ENCODE results near the gene LARGE2. TPM values are rescaled to one million over a fixed set of nuclear protein-coding genes. Genes with fewer than 3 reads are reported as not detected.

Gene LARGE2
- total RNA-seq, 1 donor from 2014 or later: not detected

GRCh38 chr11:45930951-45931570, 8.6 kb downstream of the LARGE2 start:
- Mint-ChIP-seq H3K4me1 (ENCODE audit: low read depth) (peaks cover 21% of the 10 kb centered on the region), H3K27ac (no peak overlapping the region), H3K4me3 (no peak overlapping the region), H3K27me3 (ENCODE audit: insufficient read depth) (no peaks in the 10 kb centered on the region), H3K36me3 (ENCODE audit: low read depth) (peaks cover 9% of the 10 kb centered on the region), H3K9me3 (no peaks in the 10 kb centered on the region)
- intact Hi-C loops (cut with micrococcal nuclease): no loop called here
- DNase-seq (ENCODE audit: low spot score): no peak

DNA sequence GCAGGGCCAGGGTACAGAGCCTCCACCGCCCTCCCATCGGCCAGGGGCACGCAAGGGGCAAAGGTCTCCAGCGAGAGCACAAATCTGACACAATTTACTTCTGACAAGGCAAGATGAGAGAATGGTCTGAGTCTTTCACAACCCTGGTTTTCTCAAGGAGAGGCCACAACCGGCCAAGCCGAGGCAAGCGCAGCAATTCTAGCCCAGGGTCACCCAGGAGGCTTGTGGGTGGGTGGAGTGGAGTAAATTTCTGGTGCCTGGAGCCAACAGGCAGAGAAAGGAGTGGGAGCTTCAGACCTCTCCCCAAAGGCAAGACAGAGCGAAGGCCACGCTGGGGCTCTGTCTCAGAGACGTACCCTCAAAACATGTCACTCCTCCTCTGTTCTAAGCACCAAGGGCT, 9.3 kb downstream of the LARGE2 start:
- H3K27me3 Mint-ChIP-seq (ENCODE audit: insufficient read depth): no peaks in the 10 kb centered on the region
- intact Hi-C loops (cut with micrococcal nuclease): no loop called here
- no peak overlapping the region for H3K4me3 Mint-ChIP-seq
- DNase-seq (ENCODE audit: low spot score): no peak
- peaks cover 21% of the 10 kb centered on the region for H3K4me1 Mint-ChIP-seq (ENCODE audit: low read depth)
- H3K36me3 Mint-ChIP-seq (ENCODE audit: low read depth): peaks cover 10% of the 10 kb centered on the region
- H3K27ac Mint-ChIP-seq: no peak overlapping the region
- no peaks in the 10 kb centered on the region for H3K9me3 Mint-ChIP-seq

- no peak for DNase-seq (ENCODE audit: low spot score)
- no peaks in the 10 kb centered on the region for H3K9me3 Mint-ChIP-seq
- H3K4me1 Mint-ChIP-seq (ENCODE audit: low read depth): peaks cover 21% of the 10 kb centered on the region
- H3K4me3 Mint-ChIP-seq: no peak overlapping the region
- H3K27me3 Mint-ChIP-seq (ENCODE audit: insufficient read depth): no peaks in the 10 kb centered on the region
- H3K36me3 Mint-ChIP-seq (ENCODE audit: low read depth): peaks cover 10% of the 10 kb centered on the region
- no peak overlapping the region for H3K27ac Mint-ChIP-seq
- intact Hi-C loops (cut with micrococcal nuclease): no loop called here
Measured at GRCh38 chr11:45932217-45932616, 9.8 kb downstream of the LARGE2 start.

- intact Hi-C loops (cut with micrococcal nuclease): no loop called here
- DNase-seq (ENCODE audit: low spot score): no peak
- Mint-ChIP-seq H3K4me3 (no peak overlapping the region), H3K9me3 (no peaks in the 10 kb centered on the region), H3K27me3 (ENCODE audit: insufficient read depth) (no peaks in the 10 kb centered on the region), H3K4me1 (ENCODE audit: low read depth) (peaks cover 21% of the 10 kb centered on the region), H3K36me3 (ENCODE audit: low read depth) (peaks cover 10% of the 10 kb centered on the region), H3K27ac (no peak overlapping the region)
Measured at GRCh38 chr11:45933131-45933831, 10.8 kb downstream of the LARGE2 start.

- H3K9me3 Mint-ChIP-seq: no peaks in the 10 kb centered on the region
- peaks cover 10% of the 10 kb centered on the region for H3K36me3 Mint-ChIP-seq (ENCODE audit: low read depth)
- no peaks in the 10 kb centered on the region for H3K27me3 Mint-ChIP-seq (ENCODE audit: insufficient read depth)
- no peak overlapping the region for H3K4me3 Mint-ChIP-seq
- peaks cover 21% of the 10 kb centered on the region for H3K4me1 Mint-ChIP-seq (ENCODE audit: low read depth)
- H3K27ac Mint-ChIP-seq: no peak overlapping the region
- DNase-seq (ENCODE audit: low spot score): no peak
- intact Hi-C loops (cut with micrococcal nuclease): no loop called here
Measured at GRCh38 chr11:45933846-45934579, 11.6 kb downstream of the LARGE2 start.

- Mint-ChIP-seq H3K27me3 (ENCODE audit: insufficient read depth) (no peaks in the 10 kb centered on the region), H3K4me3 (no peak overlapping the region), H3K4me1 (ENCODE audit: low read depth) (peaks cover 20% of the 10 kb centered on the region), H3K27ac (no peak overlapping the region), H3K9me3 (no peaks in the 10 kb centered on the region), H3K36me3 (ENCODE audit: low read depth) (peaks cover 10% of the 10 kb centered on the region)
- no peak for DNase-seq (ENCODE audit: low spot score)
- intact Hi-C loops (cut with micrococcal nuclease): no loop called here
Measured at GRCh38 chr11:45934580-45935318, 12.3 kb downstream of the LARGE2 start.

- no peak for DNase-seq (ENCODE audit: low spot score)
- Mint-ChIP-seq H3K27me3 (ENCODE audit: insufficient read depth) (no peaks in the 10 kb centered on the region), H3K4me3 (no peak overlapping the region), H3K36me3 (ENCODE audit: low read depth) (peaks cover 10% of the 10 kb centered on the region), H3K4me1 (ENCODE audit: low read depth) (peaks cover 12% of the 10 kb centered on the region), H3K9me3 (no peaks in the 10 kb centered on the region), H3K27ac (no peak overlapping the region)
- intact Hi-C loops (cut with micrococcal nuclease): no loop called here
Measured at GRCh38 chr11:45935349-45936064, 13.1 kb downstream of the LARGE2 start.

DNA sequence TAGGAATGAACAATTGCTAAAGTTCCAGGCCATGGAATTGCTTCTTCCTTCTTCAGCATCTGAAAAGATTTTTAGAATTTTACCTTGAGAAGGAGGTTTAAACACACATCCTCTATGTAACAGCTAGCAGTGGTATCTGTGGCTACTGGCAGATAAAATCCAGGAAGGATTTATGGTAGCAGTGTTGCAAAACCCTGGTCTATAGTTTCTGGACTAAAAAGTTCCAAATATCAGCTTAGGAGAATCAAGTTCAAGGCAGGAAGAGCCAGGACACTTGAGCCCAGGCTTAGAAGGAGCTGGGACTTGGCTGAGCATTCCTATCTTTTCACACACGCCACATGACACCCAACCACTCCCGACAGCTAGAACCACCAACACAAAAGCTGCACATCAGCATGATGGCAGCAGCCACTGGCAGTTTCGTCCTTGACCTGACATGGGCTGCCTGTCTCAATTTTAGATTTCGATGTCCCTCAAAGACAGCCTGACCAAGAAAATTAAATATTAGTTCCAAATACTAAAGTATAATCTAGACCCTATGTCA, 14.1 kb downstream of the LARGE2 start:
- no peaks in the 10 kb centered on the region for H3K27me3 Mint-ChIP-seq (ENCODE audit: insufficient read depth)
- H3K4me3 Mint-ChIP-seq: no peak overlapping the region
- H3K9me3 Mint-ChIP-seq: no peaks in the 10 kb centered on the region
- intact Hi-C loops (cut with micrococcal nuclease): no loop called here
- DNase-seq (ENCODE audit: low spot score): no peak
- H3K27ac Mint-ChIP-seq: no peak overlapping the region
- peaks cover 1% of the 10 kb centered on the region for H3K4me1 Mint-ChIP-seq (ENCODE audit: low read depth)
- H3K36me3 Mint-ChIP-seq (ENCODE audit: low read depth): peaks cover 9% of the 10 kb centered on the region

- intact Hi-C loops (cut with micrococcal nuclease): no loop called here
- no peaks in the 10 kb centered on the region for H3K27me3 Mint-ChIP-seq (ENCODE audit: insufficient read depth)
- no peak overlapping the region for H3K4me3 Mint-ChIP-seq
- H3K36me3 Mint-ChIP-seq (ENCODE audit: low read depth): peaks cover 5% of the 10 kb centered on the region
- DNase-seq (ENCODE audit: low spot score): no peak
- H3K9me3 Mint-ChIP-seq: no peaks in the 10 kb centered on the region
- H3K4me1 Mint-ChIP-seq (ENCODE audit: low read depth): no peaks in the 10 kb centered on the region
- H3K27ac Mint-ChIP-seq: no peak overlapping the region
Measured at GRCh38 chr11:45937916-45938315, 15.5 kb downstream of the LARGE2 start.

DNA sequence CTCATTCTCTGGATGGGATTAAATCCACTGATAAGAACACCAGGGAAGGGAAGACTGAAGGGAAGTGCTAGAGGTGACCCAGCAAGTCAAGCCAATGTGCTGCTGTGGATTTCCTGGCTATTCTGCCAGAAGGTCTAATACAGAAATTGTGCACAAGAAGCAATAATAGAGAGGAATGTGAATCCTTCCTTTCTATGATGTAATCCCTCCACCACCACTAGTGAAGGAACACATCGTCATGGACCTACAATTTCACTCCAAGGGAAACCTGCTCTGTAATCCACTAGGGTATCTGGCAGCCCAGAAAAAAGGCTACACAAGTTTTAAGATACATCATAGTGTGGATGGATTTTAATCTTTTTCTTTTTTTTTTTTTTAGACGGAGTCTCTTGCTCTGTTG, 17.4 kb downstream of the LARGE2 start:
- no peak for DNase-seq (ENCODE audit: low spot score)
- intact Hi-C loops (cut with micrococcal nuclease): no loop called here
- Mint-ChIP-seq H3K36me3 (ENCODE audit: low read depth) (peaks cover 7% of the 10 kb centered on the region), H3K27ac (no peak overlapping the region), H3K4me1 (ENCODE audit: low read depth) (no peaks in the 10 kb centered on the region), H3K9me3 (no peaks in the 10 kb centered on the region), H3K27me3 (ENCODE audit: insufficient read depth) (no peaks in the 10 kb centered on the region), H3K4me3 (no peak overlapping the region)

DNA sequence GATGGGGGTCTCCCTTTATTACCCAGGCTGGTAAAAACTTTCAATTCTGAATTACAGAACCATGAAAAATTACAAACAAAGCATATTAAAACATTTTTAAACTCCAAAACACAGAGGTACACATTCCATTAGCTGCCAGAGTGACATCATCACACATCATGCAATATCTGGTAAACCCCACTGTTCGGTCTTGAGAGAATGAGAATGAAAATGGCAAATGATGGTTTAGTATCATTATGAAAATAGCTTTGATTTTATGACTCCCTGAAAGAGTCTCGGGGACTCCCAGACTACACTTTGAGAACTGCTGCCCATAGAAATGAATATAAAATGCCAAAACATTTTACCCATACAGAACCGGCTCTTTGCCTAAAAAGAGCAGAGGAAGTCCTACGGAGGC, 18.8 kb downstream of the LARGE2 start:
- no peak for DNase-seq (ENCODE audit: low spot score)
- Mint-ChIP-seq H3K27ac (no peak overlapping the region), H3K36me3 (ENCODE audit: low read depth) (peaks cover 18% of the 10 kb centered on the region), H3K27me3 (ENCODE audit: insufficient read depth) (no peaks in the 10 kb centered on the region), H3K9me3 (no peaks in the 10 kb centered on the region), H3K4me3 (no peak overlapping the region), H3K4me1 (ENCODE audit: low read depth) (no peaks in the 10 kb centered on the region)
- intact Hi-C loops (cut with micrococcal nuclease): no loop called here

GRCh38 chr11:45942381-45942780, 19.9 kb downstream of the LARGE2 start:
- Mint-ChIP-seq H3K27ac (no peak overlapping the region), H3K36me3 (ENCODE audit: low read depth) (peaks cover 16% of the 10 kb centered on the region), H3K27me3 (ENCODE audit: insufficient read depth) (no peaks in the 10 kb centered on the region), H3K4me3 (no peak overlapping the region), H3K9me3 (no peaks in the 10 kb centered on the region), H3K4me1 (ENCODE audit: low read depth) (no peaks in the 10 kb centered on the region)
- no peak for DNase-seq (ENCODE audit: low spot score)
- intact Hi-C loops (cut with micrococcal nuclease): no loop called here

All from activated T-helper 1 cell treated with anti-CD3 and anti-CD28 coated beads, Interleukin-12 subunit alpha, Interleukin-12 subunit beta, Interleukin-2, Interleukin-4 antibody, amounts not matched to agents 30 ng/mL and 10 ng/mL and 1 ng/mL, durations not matched to agents 14 hours and 24 hours and 36 hours (primary cell).